ENCODE results near the gene SLC35E4. TPM values are rescaled to one million over a fixed set of nuclear protein-coding genes. Genes with fewer than 3 reads are reported as not detected.

The SLC35E4 gene
- total and polyA plus RNA-seq, 2 donors (not counting 1 experiment from before 2014, with no cell fraction given), result 0.39 to 3.4 TPM

- Mint-ChIP-seq H3K4me1 (no peaks in the 10 kb centered on the region), H3K9me3 (ENCODE audit: insufficient read depth) (no peaks in the 10 kb centered on the region), H3K4me3 (no peak overlapping the region), H3K27ac (no peak overlapping the region), H3K27me3 (no peaks in the 10 kb centered on the region)
- ChIA-PET CTCF (no interaction called here), POLR2A (interaction anchor here (0.6 kb wide), 1 partner anchor 22 kb away, joined by 3 read pairs; no protein-coding TSS in a partner anchor)
- Histone ChIP-seq H3K4me3 (ENCODE audit: control extremely low read depth in 1 of 5, extremely low read depth in 1 of 5, insufficient read depth in 1 of 5, low read depth in 2 of 5, low read length in 4 of 5) (no peak overlapping the region), H4K20me1 (ENCODE audit: control insufficient read depth, insufficient read depth, low read length, poor library complexity, severe bottlenecking) (no peaks in the 10 kb centered on the region), H3K27me3 (replicated peaks in 1 of 4; ENCODE audit: control extremely low read depth in 1 of 4, control insufficient read depth in 3 of 4, insufficient read depth in 4 of 4, low read length in 3 of 4) (no peaks in the 10 kb centered on the region), H3K79me2 (ENCODE audit: control insufficient read depth, insufficient read depth, low read length) (no peaks in the 10 kb centered on the region), H3K36me3 (replicated peaks in 1 of 2; ENCODE audit: control extremely low read depth in 1 of 2, control insufficient read depth in 1 of 2, extremely low read depth in 1 of 2, insufficient read depth in 2 of 2, low read length in 1 of 2) (no peaks in the 10 kb centered on the region), H3K4me1 (ENCODE audit: control insufficient read depth in 2 of 2, insufficient read depth in 2 of 2, low read length in 2 of 2) (no peaks in the 10 kb centered on the region), H3K9me3 (ENCODE audit: control extremely low read depth in 1 of 3, control insufficient read depth in 2 of 3, insufficient read depth in 1 of 3, low read length in 2 of 3) (no peaks in the 10 kb centered on the region), H3K27ac (ENCODE audit: low read length in 2 of 2) (no peak overlapping the region), H3K9ac (ENCODE audit: low read length) (no peak overlapping the region), H2AFZ (ENCODE audit: insufficient read depth, low read depth, low read length, poor library complexity, severe bottlenecking) (no peak overlapping the region), H3K4me2 (replicated peaks; ENCODE audit: low read depth, low read length, poor library complexity, severe bottlenecking) (no peak overlapping the region)
- intact Hi-C loops (cut with micrococcal nuclease), result no loop called here
- TF ChIP-seq EZH2 (IDR thresholded peaks at IDR 0.05; ENCODE audit: borderline replicate concordance, insufficient read depth, low read depth, low read length, poor library complexity, severe bottlenecking), result no peak
- TF ChIP-seq, protein P1, sequence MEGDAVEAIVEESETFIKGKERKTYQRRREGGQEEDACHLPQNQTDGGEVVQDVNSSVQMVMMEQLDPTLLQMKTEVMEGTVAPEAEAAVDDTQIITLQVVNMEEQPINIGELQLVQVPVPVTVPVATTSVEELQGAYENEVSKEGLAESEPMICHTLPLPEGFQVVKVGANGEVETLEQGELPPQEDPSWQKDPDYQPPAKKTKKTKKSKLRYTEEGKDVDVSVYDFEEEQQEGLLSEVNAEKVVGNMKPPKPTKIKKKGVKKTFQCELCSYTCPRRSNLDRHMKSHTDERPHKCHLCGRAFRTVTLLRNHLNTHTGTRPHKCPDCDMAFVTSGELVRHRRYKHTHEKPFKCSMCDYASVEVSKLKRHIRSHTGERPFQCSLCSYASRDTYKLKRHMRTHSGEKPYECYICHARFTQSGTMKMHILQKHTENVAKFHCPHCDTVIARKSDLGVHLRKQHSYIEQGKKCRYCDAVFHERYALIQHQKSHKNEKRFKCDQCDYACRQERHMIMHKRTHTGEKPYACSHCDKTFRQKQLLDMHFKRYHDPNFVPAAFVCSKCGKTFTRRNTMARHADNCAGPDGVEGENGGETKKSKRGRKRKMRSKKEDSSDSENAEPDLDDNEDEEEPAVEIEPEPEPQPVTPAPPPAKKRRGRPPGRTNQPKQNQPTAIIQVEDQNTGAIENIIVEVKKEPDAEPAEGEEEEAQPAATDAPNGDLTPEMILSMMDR (IDR thresholded peaks at IDR 0.05), result no peak
- no peak for ATAC-seq (ENCODE audit: low read depth)
- 100% methylated on average over 1 of the region's 3 CpGs for WGBS (ENCODE audit: insufficient coverage)
- no peak for DNase-seq
These were observed 20.0 kb downstream of the SLC35E4 start for GRCh38 chr22:30655532-30655931.

GRCh38 chr22:30662040-30662439, 26.5 kb downstream of the SLC35E4 start:
- CTCF ChIA-PET, result interaction anchor here (0.6 to 1.0 kb wide), 2 partner anchors 11 to 222 kb away, joined by 3 read pairs; no protein-coding TSS in a partner anchor
- Histone ChIP-seq H2AFZ (ENCODE audit: insufficient read depth, low read depth, low read length, poor library complexity, severe bottlenecking) (no peak overlapping the region), H3K36me3 (replicated peaks in 1 of 2; ENCODE audit: control extremely low read depth in 1 of 2, control insufficient read depth in 1 of 2, extremely low read depth in 1 of 2, insufficient read depth in 2 of 2, low read length in 1 of 2) (peaks cover 0 to 15% of the 10 kb centered on the region in 2 experiments), H3K79me2 (ENCODE audit: control insufficient read depth, insufficient read depth, low read length) (peaks cover 5% of the 10 kb centered on the region), H3K4me2 (replicated peaks; ENCODE audit: low read depth, low read length, poor library complexity, severe bottlenecking) (no peak overlapping the region), H3K27ac (ENCODE audit: low read length in 2 of 2) (no peak overlapping the region), H4K20me1 (ENCODE audit: control insufficient read depth, insufficient read depth, low read length, poor library complexity, severe bottlenecking) (no peaks in the 10 kb centered on the region), H3K9me3 (ENCODE audit: control extremely low read depth in 1 of 3, control insufficient read depth in 2 of 3, insufficient read depth in 1 of 3, low read length in 2 of 3) (no peaks in the 10 kb centered on the region), H3K4me1 (ENCODE audit: control insufficient read depth in 2 of 2, insufficient read depth in 2 of 2, low read length in 2 of 2) (peaks cover 6 to 7% of the 10 kb centered on the region in 2 donors), H3K9ac (ENCODE audit: low read length) (no peak overlapping the region), H3K27me3 (replicated peaks in 1 of 4; ENCODE audit: control extremely low read depth in 1 of 4, control insufficient read depth in 3 of 4, insufficient read depth in 4 of 4, low read length in 3 of 4) (no peaks in the 10 kb centered on the region), H3K4me3 (ENCODE audit: control extremely low read depth in 1 of 5, extremely low read depth in 1 of 5, insufficient read depth in 1 of 5, low read depth in 2 of 5, low read length in 4 of 5) (no peak overlapping the region)
- TF ChIP-seq, protein P1 (IDR thresholded peaks at IDR 0.05), result no peak
- no peak for TF ChIP-seq EZH2 (IDR thresholded peaks at IDR 0.05; ENCODE audit: borderline replicate concordance, insufficient read depth, low read depth, low read length, poor library complexity, severe bottlenecking)
- no peak for DNase-seq
- WGBS (ENCODE audit: insufficient coverage), result 95% methylated on average over 4 of the region's 4 CpGs
- Mint-ChIP-seq H3K9me3 (ENCODE audit: insufficient read depth) (no peaks in the 10 kb centered on the region), H3K4me1 (peaks cover 14% of the 10 kb centered on the region), H3K4me3 (no peak overlapping the region), H3K27ac (no peak overlapping the region), H3K27me3 (no peaks in the 10 kb centered on the region)
- POLR2A ChIA-PET, result no interaction called here
- ATAC-seq (ENCODE audit: low read depth), result no peak
- intact Hi-C loops (cut with micrococcal nuclease), result loop anchor here (10.0 kb wide), 1 partner anchor 683 kb away; the partner anchor contains the start of gene PATZ1
